HG03095 (cell line): Measurements from ENCODE around the gene RFTN2.
A peak's percentile ranks its signal among the peaks of the same experiment; 100 is the strongest.
"Not testable (repeated sequence)": the region's sequence is repeated elsewhere in the genome, so short reads cannot be mapped to it uniquely, and the experiment has no call there.

ENCODE experiments used
- ATAC-seq: cut with Tn5 transposase; IDR thresholded peaks from one replicate; pipeline ENCODE4 v1.9.1; 2021; ENCODE audit warnings: moderate library complexity; ENCODE audit not compliant: unreplicated experiment

Gene RFTN2

DNA sequence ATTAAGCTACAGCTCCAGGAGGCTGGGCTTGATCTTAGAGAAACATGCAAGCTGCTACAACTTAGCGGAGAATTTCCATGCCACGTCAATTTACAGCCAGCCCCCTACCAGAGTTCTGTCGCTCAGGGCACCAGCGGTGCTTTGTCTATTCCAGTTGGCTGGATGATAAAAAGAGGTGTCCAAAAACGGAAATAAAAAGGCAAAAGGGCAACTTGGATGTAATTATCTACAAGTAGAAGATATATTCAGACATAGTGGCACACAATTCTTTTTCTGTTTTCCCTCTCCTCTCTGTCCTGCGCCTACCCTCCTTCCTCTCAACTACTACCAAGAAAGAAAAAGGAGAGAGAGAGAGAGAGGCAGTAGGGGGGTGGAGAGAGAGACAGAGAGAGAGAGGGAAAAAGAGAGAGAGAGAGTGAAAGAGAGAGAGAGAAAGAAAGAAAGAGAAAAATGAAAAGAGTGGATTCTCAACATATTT lies 363 bp upstream of the RFTN2 start:
- ATAC-seq, result no peak

DNA sequence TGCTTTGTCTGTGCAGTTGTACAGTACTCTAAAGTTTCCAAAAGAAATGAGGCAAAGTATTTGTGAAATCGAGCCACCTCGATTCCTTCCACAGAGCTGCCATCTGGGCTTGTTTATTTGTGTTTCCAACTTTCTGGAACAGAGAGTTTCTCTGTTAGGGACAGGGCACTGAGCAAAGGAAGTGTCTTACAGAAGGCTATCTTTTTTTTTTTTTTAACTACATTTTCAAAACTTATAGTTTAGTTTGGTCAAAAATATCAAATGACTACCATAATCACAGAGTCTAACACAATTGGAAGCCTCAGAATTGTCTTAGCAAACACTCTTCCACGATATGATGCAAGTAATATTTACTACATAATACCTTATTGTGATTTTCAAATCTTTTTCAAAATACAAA lies 796 bp downstream of the RFTN2 start:
- no peak for ATAC-seq

DNA sequence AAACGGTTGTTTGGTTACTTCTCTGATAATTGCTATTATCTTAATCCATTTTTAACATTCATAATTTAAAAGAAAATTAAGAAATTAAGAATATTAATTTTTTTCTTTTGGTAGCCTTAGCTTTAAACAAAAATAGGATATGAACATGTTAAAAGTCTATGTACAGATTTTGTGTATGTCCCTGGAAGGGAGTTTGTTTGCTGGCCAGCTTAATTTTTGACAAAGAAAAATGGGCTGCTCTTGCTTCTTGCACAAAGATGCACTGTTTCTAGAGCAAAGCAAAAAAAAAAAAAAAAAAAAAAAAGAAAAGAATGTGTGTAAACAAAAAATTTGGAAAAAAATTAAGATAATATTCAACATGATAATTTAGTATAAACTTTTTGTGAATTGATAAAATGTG lies 1.3 kb downstream of the RFTN2 start:
- no peak for ATAC-seq

DNA sequence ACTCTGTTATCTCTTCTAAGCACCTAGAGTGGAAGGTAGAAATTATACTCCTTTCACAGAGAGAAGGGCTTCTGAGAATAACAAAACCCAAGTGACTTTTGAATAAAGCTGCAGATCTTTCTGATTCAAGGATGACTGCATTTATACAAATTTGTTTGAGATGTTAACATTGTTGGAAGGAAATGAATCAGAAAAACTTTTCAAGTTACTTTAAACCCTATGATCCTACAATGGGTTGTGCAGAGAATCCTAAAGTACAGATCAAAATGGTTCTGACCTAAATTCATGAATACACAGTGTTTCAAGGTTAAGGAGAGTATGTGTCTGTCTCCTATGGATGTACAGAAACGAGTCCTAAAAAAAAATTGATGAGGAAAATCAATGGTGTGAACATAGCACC lies 1.8 kb downstream of the RFTN2 start:
- ATAC-seq, result no peak

DNA sequence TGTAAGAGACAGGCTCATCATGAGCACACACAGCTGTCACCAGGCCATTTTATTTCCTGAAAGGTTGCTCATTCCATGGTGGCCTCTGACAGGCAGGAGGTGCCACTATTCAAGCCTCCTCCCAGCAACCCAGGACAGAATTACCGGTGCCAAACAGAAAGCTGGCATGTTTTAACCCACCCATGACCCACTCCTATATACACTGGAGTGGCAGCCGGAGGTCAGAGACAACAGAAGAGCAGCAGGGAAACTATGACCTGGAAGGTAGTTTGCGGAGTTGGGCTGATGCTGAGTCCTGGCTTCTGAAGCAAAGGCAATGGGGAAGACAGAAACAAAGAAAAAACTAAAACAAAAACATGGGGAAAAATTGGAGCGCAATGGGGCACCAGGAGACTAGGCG lies 2.3 kb downstream of the RFTN2 start:
- no peak for ATAC-seq

DNA sequence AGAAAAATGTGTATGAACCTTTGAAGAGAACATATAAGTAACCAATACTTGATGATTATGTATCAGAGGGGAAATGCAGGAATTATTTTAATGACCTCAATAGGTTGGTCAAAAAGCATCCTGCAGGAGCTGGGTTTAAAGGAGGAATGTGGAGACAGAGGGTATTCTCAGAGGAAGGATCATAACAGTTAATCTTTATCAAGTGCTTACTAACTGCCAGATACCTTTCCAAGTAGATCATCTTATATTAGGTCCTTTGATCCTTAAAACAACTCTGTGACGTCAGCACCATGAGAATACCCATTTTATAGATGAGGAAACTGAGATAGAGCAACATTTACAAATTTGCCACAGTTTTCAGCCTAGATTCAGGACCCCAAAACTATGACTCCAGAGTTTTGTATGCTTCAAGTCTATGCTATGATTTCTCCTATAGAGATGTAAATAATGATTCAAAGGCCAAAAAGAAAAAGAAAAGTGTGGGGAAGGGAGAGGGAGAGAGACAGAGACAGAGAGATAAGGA lies 3.0 kb downstream of the RFTN2 start:
- ATAC-seq, result no peak

DNA sequence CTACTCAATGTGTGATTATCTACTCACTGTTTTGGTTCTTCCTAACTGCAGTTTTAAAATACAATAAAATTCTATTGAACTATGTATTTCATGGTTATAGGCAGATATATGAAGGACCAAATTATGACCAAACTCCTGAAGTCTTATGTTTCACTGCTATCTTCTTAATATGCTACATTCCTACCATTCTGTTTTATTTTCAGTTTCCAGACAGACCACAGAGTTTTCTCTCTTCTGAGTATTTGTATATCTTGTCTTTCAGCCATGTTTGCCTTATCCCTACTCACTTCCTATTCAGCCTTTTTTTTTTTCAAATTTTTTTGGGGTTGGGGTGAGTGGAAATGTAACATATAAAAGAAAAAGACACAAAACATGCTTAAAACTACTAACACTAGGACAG lies 6.3 kb downstream of the RFTN2 start:
- no peak for ATAC-seq

DNA sequence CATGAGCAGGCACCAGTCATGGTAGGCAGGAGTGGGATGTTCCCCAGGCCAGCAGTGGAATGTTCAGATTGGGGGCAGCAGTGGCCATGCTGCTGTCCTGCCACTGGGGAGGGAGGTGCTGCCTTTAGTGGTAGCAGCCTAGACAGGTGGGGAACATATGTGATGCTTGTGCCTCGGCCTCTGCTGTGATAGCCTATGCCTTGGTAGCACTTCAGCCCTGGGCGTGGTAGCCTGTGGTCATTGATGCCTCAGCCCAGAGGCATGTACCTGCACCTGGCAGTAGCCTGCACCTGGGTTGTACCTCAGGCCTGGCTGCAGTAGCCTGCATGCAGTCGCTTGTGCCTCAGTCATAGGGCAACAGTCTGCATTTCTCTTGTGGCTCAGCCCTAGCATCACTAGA lies 7.1 kb downstream of the RFTN2 start:
- no peak for ATAC-seq

DNA sequence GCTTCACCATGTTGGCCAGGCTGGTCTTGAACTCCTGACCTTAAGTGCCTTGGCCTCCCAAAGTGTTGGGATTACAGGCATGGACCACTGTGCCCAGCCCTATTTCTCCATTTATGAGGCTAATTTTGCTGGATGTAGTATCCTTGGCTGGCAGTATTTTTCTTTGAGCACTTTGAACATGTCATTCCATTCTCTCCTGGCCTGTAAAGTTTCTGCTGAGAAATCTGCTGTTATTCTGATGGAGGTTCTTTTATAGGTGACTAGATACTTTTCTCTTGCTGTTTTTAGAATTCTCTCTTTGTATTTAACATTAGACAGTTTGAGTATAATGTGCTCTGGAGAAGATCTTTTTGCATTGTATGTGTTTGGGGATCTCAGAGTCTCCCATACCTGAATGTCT lies 9.1 kb downstream of the RFTN2 start:
- no peak for ATAC-seq

DNA sequence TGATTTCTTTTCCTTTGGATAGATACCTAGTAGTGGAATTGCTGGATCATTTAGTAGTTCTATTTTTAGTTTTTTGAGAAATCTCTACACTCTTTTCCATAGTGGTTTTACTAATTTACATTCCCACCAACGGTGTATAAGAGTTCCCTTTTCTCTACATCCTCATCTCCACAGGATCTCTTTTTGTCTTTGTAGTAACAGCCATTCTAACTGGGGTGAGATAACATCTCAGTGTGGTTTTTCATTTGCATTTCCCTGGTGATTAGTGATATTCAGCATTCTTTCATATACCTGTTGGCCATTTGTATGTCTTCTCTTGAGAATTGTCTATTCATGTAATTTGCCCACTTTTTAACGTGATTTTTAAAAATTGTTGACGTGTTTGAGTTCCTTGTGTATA lies 13.8 kb downstream of the RFTN2 start:
- no peak for ATAC-seq

DNA sequence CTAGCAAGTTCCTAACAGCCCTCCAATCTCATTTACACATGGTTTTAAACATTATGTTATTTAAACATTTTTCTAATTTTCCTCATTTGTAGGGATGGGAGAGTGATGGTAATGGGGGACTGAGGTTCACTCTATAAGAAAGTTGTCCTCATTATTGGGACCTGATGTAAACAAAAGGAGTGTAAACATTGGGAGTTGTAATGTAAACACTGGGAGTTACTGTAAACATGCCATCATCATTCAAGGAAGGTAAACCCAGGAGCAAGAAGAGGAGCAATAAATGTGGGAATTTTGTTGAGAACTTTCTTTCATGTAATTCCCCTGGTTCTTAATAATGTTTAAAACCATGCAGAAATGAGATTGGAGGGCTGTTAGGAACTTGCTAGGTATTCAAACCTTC lies 17.8 kb downstream of the RFTN2 start:
- ATAC-seq, result no peak

DNA sequence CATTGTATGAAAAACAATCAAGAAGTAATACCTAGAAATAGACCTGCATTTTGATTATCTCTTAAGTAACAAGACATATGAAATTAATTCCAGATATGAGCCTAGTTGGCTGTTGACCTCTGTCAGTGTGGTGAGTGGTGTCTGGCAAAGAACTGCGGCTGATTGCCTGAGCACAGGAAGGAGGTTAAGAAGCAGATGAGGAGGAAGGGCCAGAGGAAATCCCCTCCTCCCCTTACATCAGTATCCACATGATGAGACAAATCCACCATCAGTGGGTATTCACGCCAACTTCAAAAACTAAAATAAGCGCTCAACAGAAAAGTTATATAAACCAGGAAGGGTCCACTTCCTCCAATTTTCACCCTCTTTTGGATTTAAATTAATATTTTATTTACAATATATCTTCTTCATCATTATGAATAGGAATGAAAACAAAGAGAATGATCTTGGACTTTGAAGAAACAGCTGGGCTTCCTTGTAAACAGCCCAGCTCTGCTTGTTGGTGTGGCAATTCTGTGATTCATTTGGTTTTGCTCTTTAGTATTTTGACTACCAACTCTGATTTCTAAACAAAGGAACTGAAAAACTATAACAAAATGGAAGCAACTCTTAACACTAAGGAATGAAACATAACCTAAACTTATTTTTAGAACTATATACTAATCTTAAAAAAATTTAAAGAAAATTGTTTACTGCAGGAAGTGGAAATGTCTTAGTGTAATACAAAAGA lies 27.3 kb downstream of the RFTN2 start:
- no peak for ATAC-seq

DNA sequence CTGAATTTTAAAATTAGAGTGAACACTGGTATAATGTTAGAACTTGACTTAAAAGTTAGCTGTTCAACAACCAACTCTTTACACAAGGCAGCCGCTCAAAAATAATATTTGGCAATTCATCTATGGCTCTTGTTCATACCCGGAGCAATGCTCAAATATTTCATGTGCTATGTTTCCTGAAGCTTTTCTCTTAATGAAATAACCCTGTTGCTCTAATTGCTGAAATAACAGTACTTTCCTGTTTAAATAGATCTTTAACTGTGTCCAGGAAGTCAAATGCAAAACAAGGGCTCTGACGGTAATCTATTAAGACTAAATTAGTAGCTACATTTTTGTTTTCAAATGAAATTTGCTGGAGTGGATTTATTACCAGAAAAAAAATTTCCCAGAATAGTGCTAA lies 33.7 kb downstream of the RFTN2 start:
- no peak for ATAC-seq

DNA sequence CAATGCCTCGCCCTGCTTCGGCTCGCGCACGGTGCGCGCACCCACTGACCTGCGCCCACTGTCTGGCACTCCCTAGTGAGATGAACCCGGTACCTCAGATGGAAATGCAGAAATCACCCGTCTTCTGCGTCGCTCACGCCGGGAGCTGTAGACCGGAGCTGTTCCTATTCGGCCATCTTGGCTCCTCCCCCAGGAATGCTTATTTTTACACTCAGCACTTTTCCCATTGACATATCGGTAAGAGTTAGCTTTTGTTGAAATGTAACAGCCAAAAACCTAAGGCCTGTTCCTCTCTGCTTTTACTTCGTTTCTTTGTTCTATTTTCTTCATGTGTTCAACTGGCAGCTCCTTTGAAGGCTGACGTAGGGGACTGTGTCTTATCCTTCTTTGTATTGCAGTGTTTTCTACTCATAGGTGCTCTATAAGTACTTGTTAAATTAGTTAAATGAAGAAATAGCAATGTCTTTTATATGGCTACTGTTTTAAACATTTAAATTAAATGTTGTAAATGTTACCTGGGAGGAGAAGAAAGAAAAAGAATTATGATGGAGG lies 34.7 kb downstream of the RFTN2 start:
- not testable (repeated sequence) for ATAC-seq

DNA sequence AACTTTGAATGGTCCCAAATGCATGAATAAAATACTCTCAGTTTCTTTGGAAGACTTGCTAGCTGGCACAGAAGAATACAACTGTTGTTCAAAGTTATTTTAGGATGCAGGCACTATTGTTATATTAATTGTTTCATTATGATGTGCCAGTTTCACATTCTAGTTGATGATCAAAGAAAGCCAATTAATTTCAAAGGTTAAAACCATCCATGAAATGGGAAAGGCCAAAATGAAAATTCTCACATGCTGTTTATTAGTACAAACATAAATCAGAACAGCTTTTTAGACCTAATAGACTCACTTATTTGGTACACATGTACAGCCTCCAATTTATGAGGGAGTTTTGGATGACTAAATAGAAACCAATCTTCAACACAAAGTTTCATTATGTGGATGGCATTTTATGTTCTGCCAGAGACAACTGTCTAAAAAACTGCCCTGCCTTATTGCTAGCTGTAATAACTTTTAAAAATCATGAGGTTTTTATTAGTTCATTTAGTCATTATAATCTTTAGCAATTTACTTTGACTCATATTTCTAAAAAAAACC lies 42.2 kb downstream of the RFTN2 start:
- ATAC-seq, result no peak

DNA sequence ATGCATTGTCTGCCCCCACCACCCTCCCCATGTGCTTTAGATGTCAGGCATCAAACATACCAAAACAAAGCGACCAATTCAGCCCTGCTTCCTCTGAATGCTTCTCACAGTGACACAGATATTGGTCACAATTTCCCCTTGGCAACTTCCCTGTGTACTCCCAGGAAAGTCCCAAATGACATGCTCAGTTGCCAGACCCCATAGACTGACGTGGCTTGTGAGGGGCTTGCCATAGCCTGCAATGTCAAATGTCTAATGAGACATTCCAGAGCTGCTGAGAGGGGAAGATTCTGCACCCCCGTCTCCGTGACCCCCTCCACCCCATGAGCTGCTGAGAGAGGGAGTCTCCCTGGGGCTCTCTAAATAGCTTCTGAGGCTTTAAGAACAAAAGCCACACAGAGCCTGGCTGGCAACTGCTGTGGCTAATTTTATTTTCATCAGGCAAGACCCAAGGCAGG lies 47.3 kb downstream of the RFTN2 start:
- ATAC-seq, result peak; percentile 66

DNA sequence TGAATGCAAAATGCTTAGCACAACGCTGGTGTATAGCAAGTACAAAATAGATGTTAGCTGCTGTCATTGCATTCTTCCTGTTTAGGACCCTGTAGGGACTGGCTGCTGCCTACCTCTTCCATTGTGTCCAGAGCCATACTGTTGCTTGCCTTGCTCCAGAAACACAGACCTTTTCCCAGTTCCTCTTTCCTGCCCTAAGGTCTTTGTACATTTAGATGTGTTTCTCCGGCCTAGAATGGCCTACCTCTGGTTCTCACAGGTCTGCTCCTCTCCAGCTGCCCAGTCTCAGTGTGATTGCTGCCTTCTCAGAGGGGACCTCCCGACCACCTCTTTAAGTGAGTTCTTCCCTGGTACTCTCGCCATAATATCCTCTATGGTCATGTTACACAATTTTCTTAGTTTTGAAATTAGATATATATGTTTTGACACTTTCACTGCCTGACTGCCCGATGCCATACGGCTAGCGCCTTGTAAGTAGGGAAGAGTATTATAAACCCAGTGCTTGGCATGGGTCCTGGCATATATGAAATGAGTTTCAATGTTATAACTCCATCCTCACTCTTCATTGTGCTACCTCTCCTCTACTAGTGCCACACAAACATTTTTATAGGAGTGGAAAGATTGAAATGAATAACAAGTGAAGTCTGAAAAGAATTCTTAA lies 48.3 kb downstream of the RFTN2 start:
- no peak for ATAC-seq

DNA sequence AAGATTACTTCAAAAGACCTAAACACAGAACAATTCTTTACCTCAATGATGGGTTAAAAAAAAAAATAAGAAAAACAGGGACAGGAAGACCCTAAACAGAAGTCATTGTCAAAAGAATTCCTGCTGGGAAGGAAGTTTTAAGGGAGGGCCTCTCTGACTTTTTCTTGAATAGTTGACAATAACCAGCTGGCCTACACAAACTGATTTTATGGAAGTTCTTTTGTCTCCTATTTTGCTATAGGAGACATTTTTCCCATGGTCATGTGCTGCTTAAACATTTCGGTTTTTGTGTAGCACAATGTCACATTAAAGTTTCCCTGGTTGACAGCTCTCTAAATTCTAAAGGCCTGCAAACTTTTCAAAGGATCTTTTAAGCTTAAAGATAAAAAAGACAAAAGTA lies 55.3 kb downstream of the RFTN2 start:
- ATAC-seq, result no peak

DNA sequence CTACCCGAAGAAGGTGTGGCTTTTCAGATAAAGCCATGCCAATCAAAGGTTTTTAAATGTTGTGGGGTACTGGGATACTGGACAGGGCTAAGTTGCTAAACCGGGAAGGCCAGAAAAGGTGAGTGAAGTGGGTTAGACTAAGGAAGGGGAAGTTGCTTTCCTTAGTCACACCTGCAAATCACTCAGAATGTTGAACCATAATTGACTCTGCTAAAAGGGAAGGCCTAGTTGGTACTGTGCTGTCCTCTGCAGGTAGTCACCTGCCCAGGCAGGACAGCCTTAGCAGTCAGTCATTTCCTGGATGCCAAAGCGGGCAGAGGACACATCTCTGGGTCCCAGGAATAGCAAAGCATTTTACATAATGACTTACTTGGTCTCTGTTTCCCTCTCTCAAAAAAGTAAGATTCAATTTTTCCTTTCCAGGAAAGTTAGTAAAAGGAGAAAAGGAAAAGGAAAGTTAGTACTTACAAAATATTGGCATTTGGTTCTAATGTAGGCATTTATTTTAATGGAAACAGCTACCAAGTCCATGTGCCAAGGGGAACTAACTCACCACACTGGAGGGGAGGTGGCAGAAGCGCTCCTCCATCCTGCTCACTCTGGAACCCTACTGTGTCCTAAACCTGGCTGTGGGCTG lies 60.3 kb downstream of the RFTN2 start:
- no peak for ATAC-seq

DNA sequence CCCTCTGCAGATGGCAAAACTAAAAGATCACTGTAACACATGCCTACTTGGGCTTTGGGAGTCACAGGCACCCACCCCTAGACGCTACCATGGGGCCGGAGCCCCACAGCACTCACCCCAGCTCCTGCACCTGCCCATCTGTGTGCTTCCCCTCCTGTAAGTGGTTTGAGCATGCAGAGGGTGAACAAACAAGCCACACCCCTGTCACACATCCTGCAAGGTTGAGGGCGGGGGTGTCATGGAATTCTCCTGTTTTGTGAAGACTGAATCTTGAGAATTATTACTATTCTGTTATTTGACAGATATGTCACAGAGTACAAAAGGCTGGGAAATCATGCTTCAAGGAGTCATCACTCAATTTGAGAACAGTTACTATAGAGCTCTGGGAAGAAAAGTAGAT lies 60.9 kb downstream of the RFTN2 start:
- ATAC-seq, result no peak

DNA sequence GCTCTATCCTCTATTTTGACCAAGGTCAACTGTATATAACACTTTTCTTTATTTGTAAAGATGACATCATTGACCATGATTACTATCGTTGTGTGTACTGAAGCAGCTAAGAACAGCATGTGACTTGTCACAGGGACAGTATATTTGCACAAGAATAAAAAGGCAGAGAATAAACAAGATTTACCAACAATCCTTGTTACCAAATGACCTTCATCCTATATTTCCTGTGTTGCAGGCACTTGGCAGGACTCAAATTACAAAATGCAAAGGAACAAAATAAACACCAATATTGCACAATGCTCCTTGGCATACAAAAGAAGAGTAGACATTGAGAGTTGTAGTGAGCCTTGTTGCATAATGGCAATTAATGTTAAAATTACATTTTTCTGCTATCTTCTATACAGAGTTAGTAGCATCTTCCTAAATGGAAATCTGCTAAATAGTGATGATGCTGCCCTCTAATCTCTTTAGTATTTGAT lies 61.8 kb downstream of the RFTN2 start:
- no peak for ATAC-seq
